GM21423 (cell line): ENCODE data around the gene ACO2.
"Not testable (repeated sequence)": the region's sequence is repeated elsewhere in the genome, so short reads cannot be mapped to it uniquely, and the experiment has no call there.

Experiments
- ATAC-seq: cut with Tn5 transposase; IDR thresholded peaks from one replicate; pipeline ENCODE4 v1.9.1; 2021; ENCODE audit warnings: mild to moderate bottlenecking, moderate library complexity; ENCODE audit not compliant: unreplicated experiment

The ACO2 gene

GRCh38 chr22:41538583-41538982 lies 69.7 kb downstream of the ACO2 start:
- no peak for ATAC-seq

GRCh38 chr22:41539146-41540005 lies 70.5 kb downstream of the ACO2 start:
- ATAC-seq: no peak

GRCh38 chr22:41540006-41540315 lies 71.0 kb downstream of the ACO2 start:
- no peak for ATAC-seq

- no peak for ATAC-seq
Measured at GRCh38 chr22:41540365-41540764, 71.4 kb downstream of the ACO2 start.

- no peak for ATAC-seq
Measured at GRCh38 chr22:41541484-41541883, 72.6 kb downstream of the ACO2 start.

- no peak for ATAC-seq
Measured at GRCh38 chr22:41542224-41542623, 73.3 kb downstream of the ACO2 start.

GRCh38 chr22:41543854-41544670 lies 75.1 kb downstream of the ACO2 start, which contains the start of gene POLR3H:
Gene POLR3H, minus strand, starts transcription at chr22:41544470. Its CDS starts 369 bp downstream, at chr22:41544101.
- peak; percentile 92 for ATAC-seq

GRCh38 chr22:41544671-41545476 lies 76.0 kb downstream of the ACO2 start:
- ATAC-seq: no peak

GRCh38 chr22:41548830-41549211 lies 79.9 kb downstream of the ACO2 start:
- ATAC-seq: no peak

- no peak for ATAC-seq
Measured at GRCh38 chr22:41550952-41551491, 82.1 kb downstream of the ACO2 start.

- no peak for ATAC-seq
Measured at GRCh38 chr22:41551877-41552582, 83.1 kb downstream of the ACO2 start.

GRCh38 chr22:41555325-41555982 lies 86.5 kb downstream of the ACO2 start:
- ATAC-seq: no peak

- no peak for ATAC-seq
Measured at GRCh38 chr22:41556561-41556960, 87.6 kb downstream of the ACO2 start.

- ATAC-seq: no peak
Measured at GRCh38 chr22:41557401-41558240, 88.7 kb downstream of the ACO2 start.

- not testable (repeated sequence) for ATAC-seq
Measured at GRCh38 chr22:41558241-41558630, 89.3 kb downstream of the ACO2 start.

GRCh38 chr22:41560095-41560471 lies 91.2 kb downstream of the ACO2 start:
- no peak for ATAC-seq

- ATAC-seq: no peak
Measured at GRCh38 chr22:41561335-41561734, 92.4 kb downstream of the ACO2 start.

GRCh38 chr22:41561788-41562187 lies 92.9 kb downstream of the ACO2 start:
- no peak for ATAC-seq

- no peak for ATAC-seq
Measured at GRCh38 chr22:41562461-41562860, 93.5 kb downstream of the ACO2 start.
